GM12801 (cell line): ENCODE data around the gene ENTPD5.

Experiments
- TF ChIP-seq, protein P1 (sequence below): IDR thresholded peaks from one replicate; pipeline ENCODE4 v1.5.1; 2011; ENCODE audit warnings: control low read depth; ENCODE audit not compliant: insufficient read length; ENCODE audit errors: extremely low read depth

The ENTPD5 gene

DNA sequence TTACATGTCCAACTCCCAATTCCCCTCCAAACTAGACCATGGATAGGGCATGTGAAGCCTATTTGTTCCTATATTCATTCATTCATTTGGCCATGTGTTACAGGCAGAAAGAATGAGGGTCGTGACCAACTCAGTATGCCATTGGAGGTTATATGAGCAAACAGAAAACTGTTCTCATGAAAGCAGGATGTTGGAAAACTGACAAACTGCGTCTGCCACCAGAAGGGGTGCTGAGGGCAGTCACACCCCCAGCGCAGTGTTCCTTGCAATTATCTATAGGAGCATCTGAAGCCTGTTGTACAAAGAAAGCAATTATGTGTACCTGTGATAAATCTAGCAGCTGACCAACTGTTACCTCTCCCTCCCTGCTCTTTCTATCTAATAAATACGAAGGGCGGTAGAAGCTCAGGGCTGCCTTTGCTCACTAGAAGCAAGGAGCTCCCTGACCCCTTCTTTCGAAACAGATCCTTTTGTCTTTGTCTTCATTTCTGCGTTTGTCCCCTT lies 21.1 kb downstream of the ENTPD5 start:
- TF ChIP-seq, protein P1, sequence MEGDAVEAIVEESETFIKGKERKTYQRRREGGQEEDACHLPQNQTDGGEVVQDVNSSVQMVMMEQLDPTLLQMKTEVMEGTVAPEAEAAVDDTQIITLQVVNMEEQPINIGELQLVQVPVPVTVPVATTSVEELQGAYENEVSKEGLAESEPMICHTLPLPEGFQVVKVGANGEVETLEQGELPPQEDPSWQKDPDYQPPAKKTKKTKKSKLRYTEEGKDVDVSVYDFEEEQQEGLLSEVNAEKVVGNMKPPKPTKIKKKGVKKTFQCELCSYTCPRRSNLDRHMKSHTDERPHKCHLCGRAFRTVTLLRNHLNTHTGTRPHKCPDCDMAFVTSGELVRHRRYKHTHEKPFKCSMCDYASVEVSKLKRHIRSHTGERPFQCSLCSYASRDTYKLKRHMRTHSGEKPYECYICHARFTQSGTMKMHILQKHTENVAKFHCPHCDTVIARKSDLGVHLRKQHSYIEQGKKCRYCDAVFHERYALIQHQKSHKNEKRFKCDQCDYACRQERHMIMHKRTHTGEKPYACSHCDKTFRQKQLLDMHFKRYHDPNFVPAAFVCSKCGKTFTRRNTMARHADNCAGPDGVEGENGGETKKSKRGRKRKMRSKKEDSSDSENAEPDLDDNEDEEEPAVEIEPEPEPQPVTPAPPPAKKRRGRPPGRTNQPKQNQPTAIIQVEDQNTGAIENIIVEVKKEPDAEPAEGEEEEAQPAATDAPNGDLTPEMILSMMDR = no peak

DNA sequence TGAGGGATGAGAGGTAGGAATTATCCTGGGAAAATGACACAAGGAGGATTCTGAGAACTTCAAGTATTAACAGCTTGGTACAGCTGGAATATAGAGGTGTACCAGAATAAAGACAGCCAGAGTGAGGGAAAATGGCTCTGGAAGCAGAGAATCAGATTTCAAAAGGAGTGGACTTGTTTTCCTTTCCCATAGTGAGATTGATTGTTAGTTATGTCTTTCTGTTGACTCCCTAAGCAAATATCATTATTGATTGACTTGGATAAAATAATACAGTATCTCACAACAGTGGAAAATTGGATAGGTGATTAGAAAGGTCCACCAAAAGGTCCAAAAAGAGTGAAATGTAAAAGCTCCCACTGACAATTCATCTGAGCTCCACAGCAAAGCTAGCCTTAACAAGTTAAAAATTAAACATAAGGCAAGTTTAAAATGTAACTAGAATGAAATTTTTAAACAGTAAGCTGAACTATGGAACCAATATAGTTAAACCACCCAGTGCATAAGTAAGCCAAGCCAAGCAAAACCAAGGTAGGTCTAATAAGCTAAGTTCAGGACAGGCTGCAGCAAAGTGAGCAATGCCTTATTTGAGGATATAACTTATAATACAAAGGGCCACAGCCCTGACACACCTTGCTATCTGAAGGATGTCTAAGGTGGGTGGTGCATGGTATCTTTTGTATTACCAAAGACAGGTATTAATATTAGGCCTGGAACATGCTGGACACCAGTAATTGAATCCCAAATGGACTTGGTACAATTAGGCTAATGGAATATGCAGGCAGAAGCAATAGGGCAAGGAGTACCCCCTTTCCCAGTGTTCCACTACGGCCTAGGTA lies 21.8 kb downstream of the ENTPD5 start:
- TF ChIP-seq, protein P1 = no peak

DNA sequence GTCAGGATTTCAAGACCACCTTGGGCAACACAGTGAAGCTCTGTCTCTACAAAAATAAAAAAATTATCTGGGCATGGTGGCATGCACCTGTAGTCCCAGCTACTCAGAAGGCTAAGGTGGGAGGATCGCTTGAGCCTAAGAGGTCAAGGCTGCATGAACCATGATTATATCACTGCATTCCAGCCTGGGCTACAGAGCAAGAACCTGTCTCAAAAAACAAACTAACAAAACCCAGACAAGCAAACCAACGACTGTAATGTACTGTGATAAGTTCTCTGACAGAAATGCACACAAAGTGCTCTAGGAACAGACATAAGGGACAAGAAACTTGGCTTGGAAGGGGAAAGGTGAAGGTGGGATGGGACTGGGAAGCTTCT lies 22.4 kb downstream of the ENTPD5 start:
- TF ChIP-seq, protein P1 = no peak

DNA sequence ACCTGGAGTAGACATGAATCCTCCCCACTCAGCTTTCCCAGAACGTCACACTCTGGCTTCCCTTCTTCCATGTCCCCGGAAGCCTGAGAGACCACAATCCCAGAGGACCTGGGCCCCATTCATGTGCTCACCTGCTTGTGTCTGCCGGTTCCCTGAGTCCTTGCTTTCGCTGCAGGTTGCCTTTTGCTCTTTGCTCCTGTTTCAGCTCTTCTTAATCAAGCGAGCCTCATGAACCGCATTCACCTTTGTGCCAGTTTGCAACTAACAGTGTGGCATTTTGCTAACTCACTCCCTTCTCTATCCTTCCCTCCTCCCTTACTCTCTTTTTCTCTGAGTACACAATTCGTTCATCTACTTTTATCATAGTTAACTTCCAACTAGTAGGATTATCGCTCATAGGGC lies 23.1 kb downstream of the ENTPD5 start:
- TF ChIP-seq, protein P1 = no peak

DNA sequence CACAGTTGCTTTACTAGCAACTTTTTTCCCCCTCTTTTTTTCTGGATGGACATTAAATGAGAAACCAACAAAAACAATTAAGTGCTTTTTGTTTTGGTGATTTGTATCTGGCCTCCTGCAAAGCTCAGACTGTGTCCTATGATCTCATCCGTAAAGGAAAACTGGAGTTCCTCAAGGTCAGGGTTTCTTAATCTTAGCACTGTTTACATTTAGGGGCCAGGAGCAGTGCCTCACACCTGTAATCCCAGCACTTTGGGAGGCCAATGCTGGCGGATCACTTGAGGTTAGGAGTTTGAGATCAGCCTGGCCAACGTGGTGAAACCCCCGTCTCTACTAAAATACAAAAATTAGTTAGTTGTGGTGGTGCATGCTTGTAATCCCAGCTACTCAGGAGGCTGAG lies 28.0 kb downstream of the ENTPD5 start:
- TF ChIP-seq, protein P1 = no peak

DNA sequence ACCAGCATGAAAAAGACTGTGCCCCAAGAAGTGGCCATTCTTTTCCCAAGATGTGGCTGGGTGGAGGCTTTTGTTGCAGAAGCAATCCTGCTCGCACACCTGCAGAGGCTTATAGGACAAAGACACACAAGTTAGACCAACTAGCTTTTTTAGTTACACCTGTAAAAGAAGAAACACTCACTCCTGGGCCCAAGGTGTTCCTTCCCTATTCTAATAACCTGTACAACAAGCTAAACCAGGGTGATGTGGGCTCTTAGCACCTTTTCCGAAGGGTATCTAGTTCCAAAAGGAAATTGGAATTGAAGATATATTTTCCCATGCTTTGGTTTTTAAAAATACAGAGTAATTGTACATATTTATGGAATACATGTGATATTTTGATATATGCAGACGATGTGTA lies 31.0 kb downstream of the ENTPD5 start:
- TF ChIP-seq, protein P1 = no peak

DNA sequence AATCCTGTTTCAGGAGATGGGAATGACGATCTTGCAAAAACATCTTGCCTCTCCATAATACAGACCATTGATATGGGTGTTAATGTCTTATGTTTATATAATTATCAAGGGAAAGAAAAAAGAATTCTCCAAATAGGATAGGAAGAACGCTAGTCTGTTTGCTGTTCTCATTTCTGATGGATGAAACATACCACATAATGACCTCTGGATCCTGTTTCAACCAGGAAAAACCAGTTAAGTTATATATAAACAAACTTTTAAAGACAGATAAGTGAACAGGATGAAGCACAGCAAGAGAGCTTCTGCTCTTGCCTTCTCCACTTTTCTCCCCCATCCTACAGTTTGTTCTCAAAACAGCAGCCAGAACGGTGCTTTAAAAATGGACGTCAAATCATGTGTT lies 41.2 kb downstream of the ENTPD5 start:
- TF ChIP-seq, protein P1 = no peak
